CD8-positive, alpha-beta memory T cell (primary cell): Measurements from ENCODE around the gene GJC1. TPM values are rescaled to one million over a fixed set of nuclear protein-coding genes. Genes with fewer than 3 reads are reported as not detected.
A peak's percentile ranks its signal among the peaks of the same experiment; 100 is the strongest.

Experiments
- CTCF ChIA-PET: fragments of 350-600 bp; sonication (Branson Sonifier 250); formaldehyde crosslinking; loops from one replicate; lab custom pipeline; 2021; ENCODE audit warnings: antibody characterized with exemption; lab: Charles Lee
- POLR2A ChIA-PET: fragments of 350-600 bp; sonication (Branson Sonifier 250); formaldehyde crosslinking; loops from one replicate; lab custom pipeline; 2021; ENCODE audit warnings: antibody characterized with exemption; lab: Charles Lee
- DNase-seq, 5 donors: peaks; one replicate each; pipeline versions ENCODE4 v3.0.0 to v3.0.0-alpha.2; 2020 to 2022; ENCODE audit warnings: mixed read lengths in 1 of 5
- H3K27ac ChIP-seq: one replicate; pipeline ENCODE4 v1.7.0; 2013; ENCODE audit warnings: low read depth, mild to moderate bottlenecking, low read length, moderate library complexity
- H3K27me3 ChIP-seq: 2 replicates; pipeline ENCODE4 v1.7.0; 2013; ENCODE audit warnings: low read length, mild to moderate bottlenecking; ENCODE audit not compliant: insufficient read depth, poor library complexity, severe bottlenecking
- H3K36me3 ChIP-seq: 2 replicates; pipeline ENCODE4 v1.7.0; 2013; ENCODE audit warnings: mild to moderate bottlenecking, low read length, moderate library complexity; ENCODE audit not compliant: insufficient read depth
- H3K4me1 ChIP-seq: 2 replicates; pipeline ENCODE4 v1.7.0; 2013; ENCODE audit warnings: mild to moderate bottlenecking, low read length, moderate library complexity; ENCODE audit not compliant: insufficient read depth
- H3K4me3 ChIP-seq: 2 replicates; pipeline ENCODE4 v1.7.0; 2013; ENCODE audit warnings: mild to moderate bottlenecking, low read length
- H3K9me3 ChIP-seq: 2 replicates; pipeline ENCODE4 v1.7.0; 2013; ENCODE audit warnings: mild to moderate bottlenecking, low read length
- H3K27ac Mint-ChIP-seq, 8 donors: one replicate each; pipeline ENCODE4 v1.8.0; 2020 to 2021; ENCODE audit warnings: mixed read lengths in 8 of 8, mild to moderate bottlenecking in 6 of 8, inconsistent platforms in 3 of 8, moderate library complexity in 3 of 8
- H3K27me3 Mint-ChIP-seq, 2 donors: one replicate each; pipeline ENCODE4 v1.8.0; 2020 to 2021; ENCODE audit warnings: mixed read lengths in 2 of 2, mild to moderate bottlenecking in 1 of 2, moderate library complexity in 1 of 2
- H3K36me3 Mint-ChIP-seq, 3 donors: one replicate each; pipeline ENCODE4 v1.8.0; 2020 to 2021; ENCODE audit warnings: mixed read lengths in 3 of 3, inconsistent platforms in 1 of 3, mild to moderate bottlenecking in 1 of 3
- H3K4me1 Mint-ChIP-seq, 3 donors: one replicate each; pipeline ENCODE4 v1.8.0; 2020 to 2021; ENCODE audit warnings: mixed read lengths in 3 of 3, inconsistent platforms in 1 of 3, mild to moderate bottlenecking in 1 of 3
- H3K4me3 Mint-ChIP-seq, 7 donors: one replicate each; pipeline ENCODE4 v1.8.0; 2020 to 2021; ENCODE audit warnings: mixed read lengths in 7 of 7, mild to moderate bottlenecking in 6 of 7, moderate library complexity in 4 of 7, inconsistent platforms in 2 of 7
- H3K9me3 Mint-ChIP-seq, 5 donors: one replicate each; pipeline ENCODE4 v1.8.0; 2020 to 2022; ENCODE audit warnings: mixed read lengths in 5 of 5, mild to moderate bottlenecking in 3 of 5, moderate library complexity in 2 of 5, inconsistent platforms in 1 of 5
- polyA plus RNA-seq: library from polyadenylated mRNA; unstranded; fragments of 300-500 nt; fragmentation: Illumina TruSeq; gene quantifications from one replicate; pipeline ENCODE4 v1.2.3, GENCODE V29; 2021
- total RNA-seq, 2 experiments: library from RNA; stranded (reverse); gene quantifications; one replicate each; pipeline ENCODE4 v1.2.3, GENCODE V29; 2021

The GJC1 gene
- total and polyA plus RNA-seq, 3 experiments from 2014 or later: 9.4 to 10.2 TPM; not detected in 1

DNA sequence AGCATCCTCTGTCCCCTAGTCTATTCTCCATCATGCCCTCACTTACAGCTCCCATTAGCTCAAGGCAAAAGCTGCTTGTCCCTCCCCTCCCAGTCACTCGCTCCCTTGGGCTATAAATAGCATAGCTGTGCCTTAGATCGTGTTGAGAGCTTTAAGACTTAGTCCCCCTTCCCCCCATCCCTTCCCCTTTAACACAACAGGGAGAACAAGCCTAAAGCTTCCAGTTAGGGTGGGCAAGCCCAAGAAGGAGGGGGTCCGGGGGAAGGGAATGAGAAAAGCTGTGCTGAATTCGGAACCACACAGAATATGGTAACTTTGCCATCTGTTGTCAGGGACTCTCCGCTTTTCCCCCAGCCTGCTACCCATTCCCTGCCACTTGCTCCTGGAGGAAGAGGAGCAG lies 12.7 kb upstream of the GJC1 start:
- no peaks in the 10 kb centered on the region for H3K36me3 Mint-ChIP-seq
- Histone ChIP-seq H3K27ac (no peak overlapping the region), H3K4me3 (no peak overlapping the region), H3K36me3 (no peaks in the 10 kb centered on the region), H3K4me1 (no peaks in the 10 kb centered on the region), H3K27me3 (no peaks in the 10 kb centered on the region), H3K9me3 (no peaks in the 10 kb centered on the region)
- no peaks in the 10 kb centered on the region for H3K4me1 Mint-ChIP-seq
- peaks cover 0 to 1% of the 10 kb centered on the region in 2 donors for H3K27me3 Mint-ChIP-seq
- no peak overlapping the region for H3K4me3 Mint-ChIP-seq
- peak overlapping the region in 1 of 8 donors; percentile 39 for H3K27ac Mint-ChIP-seq
- ChIA-PET POLR2A (no interaction called here), CTCF (no interaction called here)
- H3K9me3 Mint-ChIP-seq: no peaks in the 10 kb centered on the region
- DNase-seq: no peak

DNA sequence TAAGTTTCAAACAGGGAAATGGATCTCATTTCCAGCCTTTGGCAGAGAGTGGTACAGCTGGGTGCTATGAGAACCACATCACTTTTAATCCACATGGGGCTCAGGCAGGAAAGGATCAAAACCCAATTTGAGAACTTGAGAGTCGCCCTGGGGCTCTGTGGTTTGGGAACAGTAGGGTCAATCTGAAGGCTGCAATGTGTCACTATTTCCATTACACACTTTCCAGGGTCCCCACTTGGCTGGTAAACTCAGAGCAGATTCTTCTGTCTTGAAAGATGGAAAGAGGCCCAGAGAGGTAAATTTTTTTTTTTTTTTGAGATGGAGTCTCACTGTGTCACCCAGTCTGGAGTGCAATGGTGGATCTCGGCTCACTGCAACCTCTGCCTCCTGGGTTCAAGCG lies 10.8 kb upstream of the GJC1 start:
- ChIA-PET POLR2A (no interaction called here), CTCF (no interaction called here)
- H3K4me1 Mint-ChIP-seq: no peaks in the 10 kb centered on the region
- no peak overlapping the region for H3K4me3 Mint-ChIP-seq
- no peaks in the 10 kb centered on the region for H3K27me3 ChIP-seq
- H3K4me1 ChIP-seq: no peaks in the 10 kb centered on the region
- H3K4me3 ChIP-seq: no peak overlapping the region
- no peaks in the 10 kb centered on the region for H3K9me3 Mint-ChIP-seq
- H3K27ac Mint-ChIP-seq: no peak overlapping the region
- H3K27me3 Mint-ChIP-seq: peaks cover 0 to 1% of the 10 kb centered on the region in 2 donors
- H3K36me3 Mint-ChIP-seq: no peaks in the 10 kb centered on the region
- DNase-seq: no peak
- H3K9me3 ChIP-seq: no peaks in the 10 kb centered on the region
- H3K27ac ChIP-seq: no peak overlapping the region
- H3K36me3 ChIP-seq: no peaks in the 10 kb centered on the region

DNA sequence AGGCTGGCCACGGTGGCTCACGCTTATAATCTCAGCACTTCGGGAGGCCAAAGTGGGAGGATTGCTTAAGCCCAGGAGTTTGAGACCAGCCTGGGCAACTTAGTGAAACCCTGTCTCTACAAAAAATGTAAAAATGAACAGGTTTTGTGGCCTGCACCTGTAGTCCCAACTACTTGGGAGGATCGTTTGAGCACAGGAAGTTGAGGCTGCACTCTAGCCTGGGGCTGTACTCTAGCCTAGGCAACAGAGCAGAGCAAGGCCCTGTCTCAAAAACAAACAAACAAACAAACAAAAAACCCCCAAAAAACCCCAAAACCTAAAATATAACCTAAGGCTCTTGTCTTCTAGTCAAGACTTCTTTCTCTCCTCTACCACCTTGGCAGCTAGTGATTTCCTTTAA lies 10.2 kb upstream of the GJC1 start:
- H3K27ac ChIP-seq: no peak overlapping the region
- no peaks in the 10 kb centered on the region for H3K36me3 ChIP-seq
- no peaks in the 10 kb centered on the region for H3K4me1 ChIP-seq
- no peak overlapping the region for H3K4me3 ChIP-seq
- no peaks in the 10 kb centered on the region for H3K27me3 ChIP-seq
- Mint-ChIP-seq H3K4me3 (no peak overlapping the region), H3K36me3 (no peaks in the 10 kb centered on the region), H3K27me3 (peaks cover 0 to 1% of the 10 kb centered on the region in 2 donors), H3K9me3 (no peaks in the 10 kb centered on the region), H3K27ac (no peak overlapping the region), H3K4me1 (no peaks in the 10 kb centered on the region)
- no peaks in the 10 kb centered on the region for H3K9me3 ChIP-seq
- POLR2A ChIA-PET: no interaction called here
- no peak for DNase-seq
- CTCF ChIA-PET: no interaction called here

DNA sequence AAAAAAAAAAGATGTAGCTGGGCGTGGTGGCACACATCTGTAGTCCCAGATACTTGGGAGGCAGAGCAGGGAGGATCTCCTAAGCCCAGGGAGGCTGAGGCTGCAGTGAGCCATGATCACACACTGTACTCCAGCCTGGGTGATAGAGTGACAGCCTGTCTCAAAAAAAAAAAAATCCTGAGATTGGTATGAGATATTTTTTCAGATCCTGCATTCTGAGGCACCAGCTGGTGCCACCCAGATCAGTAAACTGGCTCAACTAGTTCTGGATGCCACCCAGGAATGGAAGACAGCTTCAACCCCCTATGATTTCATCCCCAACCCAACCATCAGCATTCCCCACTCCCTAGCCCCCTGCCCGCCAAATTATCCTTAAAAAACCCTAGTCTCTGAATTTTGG lies 7.1 kb upstream of the GJC1 start:
- CTCF ChIA-PET: no interaction called here
- H3K4me1 Mint-ChIP-seq: no peaks in the 10 kb centered on the region
- POLR2A ChIA-PET: no interaction called here

GRCh38 chr17:44832805-44833204 lies 2.7 kb upstream of the GJC1 start:
- H3K9me3 Mint-ChIP-seq: no peaks in the 10 kb centered on the region
- peaks cover 43 to 46% of the 10 kb centered on the region in 2 donors for H3K27me3 Mint-ChIP-seq
- H3K4me3 ChIP-seq: no peak overlapping the region
- H3K9me3 ChIP-seq: no peaks in the 10 kb centered on the region
- H3K27ac ChIP-seq: no peak overlapping the region
- peaks cover 33% of the 10 kb centered on the region for H3K27me3 ChIP-seq
- H3K27ac Mint-ChIP-seq: peak overlapping the region in 1 of 8 donors; percentile 38
- CTCF ChIA-PET: no interaction called here
- H3K4me3 Mint-ChIP-seq: peak overlapping the region in 1 of 7 donors; percentile 37
- no peak for DNase-seq
- peaks cover 0 to 2% (median 0%) of the 10 kb centered on the region in 3 donors for H3K36me3 Mint-ChIP-seq
- POLR2A ChIA-PET: no interaction called here
- H3K36me3 ChIP-seq: no peaks in the 10 kb centered on the region
- peaks cover 10 to 16% (median 11%) of the 10 kb centered on the region in 3 donors for H3K4me1 Mint-ChIP-seq
- H3K4me1 ChIP-seq: peaks cover 12% of the 10 kb centered on the region

More for the DNA sequence above, 7.1 kb upstream of the GJC1 start:
- no peaks in the 10 kb centered on the region for H3K9me3 Mint-ChIP-seq
- peaks cover 17 to 19% of the 10 kb centered on the region in 2 donors for H3K27me3 Mint-ChIP-seq
- Histone ChIP-seq H3K4me1 (no peaks in the 10 kb centered on the region), H3K4me3 (no peak overlapping the region), H3K36me3 (no peaks in the 10 kb centered on the region), H3K27me3 (peaks cover 3% of the 10 kb centered on the region), H3K27ac (no peak overlapping the region), H3K9me3 (no peaks in the 10 kb centered on the region)
- H3K36me3 Mint-ChIP-seq: no peaks in the 10 kb centered on the region
- H3K27ac Mint-ChIP-seq: no peak overlapping the region
- no peak overlapping the region for H3K4me3 Mint-ChIP-seq
- no peak for DNase-seq

GRCh38 chr17:44831371-44831770 lies 1.3 kb upstream of the GJC1 start:
- no peak overlapping the region for H3K4me3 ChIP-seq
- H3K27ac ChIP-seq: no peak overlapping the region
- Mint-ChIP-seq H3K4me1 (peaks cover 10 to 16% (median 11%) of the 10 kb centered on the region in 3 donors), H3K9me3 (no peaks in the 10 kb centered on the region), H3K27me3 (peaks cover 56 to 61% of the 10 kb centered on the region in 2 donors), H3K27ac (no peak overlapping the region), H3K4me3 (peak overlapping the region in 3 of 7 donors; percentile 19 to 76 (median 20)), H3K36me3 (peaks cover 0 to 2% (median 0%) of the 10 kb centered on the region in 3 donors)
- ChIA-PET POLR2A (no interaction called here), CTCF (no interaction called here)
- no peak for DNase-seq
- H3K4me1 ChIP-seq: peaks cover 12% of the 10 kb centered on the region
- H3K27me3 ChIP-seq: peaks cover 35% of the 10 kb centered on the region
- H3K36me3 ChIP-seq: no peaks in the 10 kb centered on the region
- no peaks in the 10 kb centered on the region for H3K9me3 ChIP-seq

DNA sequence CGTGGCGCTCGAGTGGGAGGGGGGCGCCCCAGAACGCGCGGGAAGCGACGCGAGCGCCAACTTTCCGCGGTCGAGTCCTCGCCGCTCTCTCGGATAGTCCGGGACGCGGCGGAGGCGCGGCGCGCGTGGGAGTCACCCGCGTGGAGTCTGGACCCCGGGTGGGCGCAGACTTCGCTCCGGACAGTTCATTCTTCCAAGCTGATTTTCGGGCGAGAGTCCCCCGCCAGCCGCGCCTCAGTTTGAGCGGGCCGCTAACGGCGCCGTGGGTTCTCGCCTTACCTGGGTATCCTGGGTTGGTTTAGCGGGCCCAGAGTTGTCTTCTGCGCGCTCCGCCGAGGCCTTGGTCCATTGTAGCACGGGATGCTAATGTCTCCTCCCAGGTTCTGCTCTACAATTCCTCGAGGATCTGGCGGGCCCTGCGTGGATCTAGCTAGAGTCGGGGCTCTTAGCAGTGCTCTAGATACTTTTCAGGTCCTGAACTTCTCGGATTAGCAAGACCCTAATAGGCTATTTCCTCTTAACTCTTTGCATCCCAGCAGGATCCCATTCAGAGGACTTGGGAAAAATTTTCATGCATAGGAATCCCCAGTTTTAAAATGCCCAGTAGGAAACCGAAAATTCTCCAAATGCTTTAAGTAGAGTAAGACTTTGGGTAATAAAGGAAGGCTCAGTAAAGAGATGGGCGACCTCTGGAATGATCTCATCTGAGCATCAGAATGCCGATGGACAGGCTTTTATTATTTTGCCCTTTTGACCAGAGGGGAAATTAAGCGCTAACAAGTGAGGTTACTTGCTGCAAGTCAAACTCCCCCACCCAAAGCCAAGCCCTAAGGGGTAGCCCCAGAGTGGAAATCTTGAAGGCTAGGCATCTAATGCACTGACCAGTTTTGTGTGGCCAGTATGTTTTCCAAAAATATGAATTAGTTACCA lies 537 bp upstream of the GJC1 start:
- ChIA-PET CTCF (no interaction called here), POLR2A (no interaction called here)
- peaks cover 10 to 16% (median 11%) of the 10 kb centered on the region in 3 donors for H3K4me1 Mint-ChIP-seq
- peak overlapping the region; percentile 63 to 81 (median 74) for H3K4me3 Mint-ChIP-seq
- Histone ChIP-seq H3K9me3 (no peaks in the 10 kb centered on the region), H3K4me1 (peaks cover 12% of the 10 kb centered on the region), H3K36me3 (no peaks in the 10 kb centered on the region), H3K27me3 (peaks cover 35% of the 10 kb centered on the region), H3K27ac (no peak overlapping the region), H3K4me3 (no peak overlapping the region)
- H3K9me3 Mint-ChIP-seq: no peaks in the 10 kb centered on the region
- no peak overlapping the region for H3K27ac Mint-ChIP-seq
- peaks cover 61% of the 10 kb centered on the region in 2 donors for H3K27me3 Mint-ChIP-seq
- H3K36me3 Mint-ChIP-seq: peaks cover 0 to 2% (median 0%) of the 10 kb centered on the region in 3 donors
- DNase-seq: peak in 2 of 5 donors; percentile 6 to 19

DNA sequence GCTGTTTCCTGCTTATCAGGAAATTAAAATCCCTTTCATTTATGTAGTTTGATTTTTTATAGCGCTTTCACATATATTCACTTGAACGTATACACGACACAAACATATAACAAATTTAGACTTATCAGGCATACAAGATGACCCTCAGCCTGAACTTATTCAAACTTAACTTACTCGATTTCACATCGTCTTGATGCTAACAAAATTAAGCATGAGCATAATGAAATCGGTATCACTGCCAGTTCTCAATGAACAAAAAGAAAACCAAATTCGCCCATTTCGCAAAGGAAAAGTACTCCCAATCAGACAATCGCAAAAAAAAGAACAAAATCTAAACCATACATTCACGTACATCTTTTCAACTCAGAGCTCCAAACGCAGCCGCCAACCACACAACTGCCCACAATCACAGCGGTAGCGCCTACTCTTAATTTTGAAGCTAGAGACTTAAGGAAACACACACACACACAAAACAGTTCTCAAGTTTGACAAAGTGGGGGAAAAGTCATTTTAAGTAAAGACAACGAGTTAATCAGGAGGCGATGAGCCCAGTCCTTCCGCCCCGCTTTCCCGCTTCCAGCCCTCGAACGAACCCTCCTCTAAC lies 1.1 kb downstream of the GJC1 start:
- POLR2A ChIA-PET: no interaction called here
- Histone ChIP-seq H3K27ac (no peak overlapping the region), H3K27me3 (peaks cover 35% of the 10 kb centered on the region), H3K9me3 (no peaks in the 10 kb centered on the region), H3K4me3 (peak overlapping the region; percentile 4), H3K4me1 (peaks cover 12% of the 10 kb centered on the region), H3K36me3 (no peaks in the 10 kb centered on the region)
- DNase-seq: peak in 2 of 5 donors; percentile 9 to 28
- Mint-ChIP-seq H3K4me1 (peaks cover 10 to 16% (median 11%) of the 10 kb centered on the region in 3 donors), H3K4me3 (peak overlapping the region; percentile 58 to 86 (median 80)), H3K9me3 (no peaks in the 10 kb centered on the region), H3K27me3 (peaks cover 59 to 64% of the 10 kb centered on the region in 2 donors), H3K27ac (peak overlapping the region in 3 of 8 donors; percentile 11 to 60 (median 32)), H3K36me3 (peaks cover 0 to 2% (median 0%) of the 10 kb centered on the region in 3 donors)
- CTCF ChIA-PET: no interaction called here
